ENCODE data around the gene EGLN3. TPM values are rescaled to one million over a fixed set of nuclear protein-coding genes. Genes with fewer than 3 reads are reported as not detected.
"Not testable (repeated sequence)": the region's sequence is repeated elsewhere in the genome, so short reads cannot be mapped to it uniquely, and the experiment has no call there.

EGLN3 gene
- total RNA-seq, 4 donors from 2014 or later: 11.4 to 35.1 (median 25.0) TPM

- H3K27me3 ChIP-seq: no peaks in the 10 kb centered on the region
- peak overlapping the region in 2 of 4 donors; percentile 55 to 75 for H3K27ac ChIP-seq
- 50 to 58% methylated on average over 1 of the region's 1 CpG for WGBS, 2 donors
- peaks cover 0 to 39% (median 0%) of the 10 kb centered on the region in 3 donors for H3K4me1 ChIP-seq
- H3K4me3 ChIP-seq: no peak overlapping the region
- DNase-seq: no peak
- TF ChIP-seq POLR2A (IDR thresholded peaks at IDR 0.05) (no peak), CTCF (IDR thresholded peaks at IDR 0.05) (no peak)
- intact Hi-C loops (cut with DNase I): no loop called here
- H3K9me3 ChIP-seq: no peaks in the 10 kb centered on the region
- peaks cover 0 to 28% (median 0%) of the 10 kb centered on the region in 3 donors for H3K36me3 ChIP-seq
These were observed 19.4 kb downstream of the EGLN3 start for GRCh38 chr14:33931461-33931860.

- Histone ChIP-seq H3K4me1 (peaks cover 0 to 39% (median 0%) of the 10 kb centered on the region in 3 donors), H3K27ac (peak overlapping the region in 2 of 4 donors; percentile 55 to 75), H3K27me3 (no peaks in the 10 kb centered on the region), H3K36me3 (peaks cover 0 to 30% (median 0%) of the 10 kb centered on the region in 3 donors), H3K9me3 (no peaks in the 10 kb centered on the region), H3K4me3 (no peak overlapping the region)
- WGBS, 2 donors: 58 to 64% methylated on average over 2 of the region's 2 CpGs
- DNase-seq: no peak
- no peak for TF ChIP-seq POLR2A (IDR thresholded peaks at IDR 0.05)
- no peak for TF ChIP-seq CTCF (IDR thresholded peaks at IDR 0.05)
- intact Hi-C loops (cut with DNase I): no loop called here
These were observed 20.4 kb downstream of the EGLN3 start for GRCh38 chr14:33930439-33930838.

- peaks cover 0 to 39% (median 0%) of the 10 kb centered on the region in 3 donors for H3K4me1 ChIP-seq
- intact Hi-C loops (cut with DNase I): no loop called here
- H3K27ac ChIP-seq: peak overlapping the region in 1 of 4 donors; percentile 75
- no peak for DNase-seq
- no peak for TF ChIP-seq CTCF (IDR thresholded peaks at IDR 0.05)
- TF ChIP-seq POLR2A (IDR thresholded peaks at IDR 0.05): no peak
- H3K36me3 ChIP-seq: peaks cover 0 to 36% (median 0%) of the 10 kb centered on the region in 3 donors
- no peaks in the 10 kb centered on the region for H3K9me3 ChIP-seq
- H3K27me3 ChIP-seq: no peaks in the 10 kb centered on the region
- 41 to 66% methylated on average over 2 of the region's 2 CpGs for WGBS, 2 donors
- no peak overlapping the region for H3K4me3 ChIP-seq
These were observed 21.0 kb downstream of the EGLN3 start for GRCh38 chr14:33929799-33930408.

- H3K36me3 ChIP-seq: peaks cover 0 to 36% (median 0%) of the 10 kb centered on the region in 3 donors
- intact Hi-C loops (cut with DNase I): no loop called here
- H3K4me1 ChIP-seq: peaks cover 0 to 36% (median 0%) of the 10 kb centered on the region in 3 donors
- H3K27me3 ChIP-seq: no peaks in the 10 kb centered on the region
- H3K4me3 ChIP-seq: no peak overlapping the region
- TF ChIP-seq POLR2A (IDR thresholded peaks at IDR 0.05): no peak
- no peak for TF ChIP-seq CTCF (IDR thresholded peaks at IDR 0.05)
- H3K27ac ChIP-seq: no peak overlapping the region
- no peaks in the 10 kb centered on the region for H3K9me3 ChIP-seq
- DNase-seq: no peak
- 83 to 90% methylated on average over 8 of the region's 8 CpGs for WGBS, 2 donors
These were observed 22.0 kb downstream of the EGLN3 start for GRCh38 chr14:33928895-33929294.

GRCh38 chr14:33927944-33928343 is 22.9 kb downstream of the EGLN3 start:
- intact Hi-C loops (cut with DNase I): no loop called here
- TF ChIP-seq POLR2A (IDR thresholded peaks at IDR 0.05): no peak
- TF ChIP-seq CTCF (IDR thresholded peaks at IDR 0.05): no peak
- Histone ChIP-seq H3K9me3 (no peaks in the 10 kb centered on the region), H3K27me3 (no peaks in the 10 kb centered on the region), H3K4me3 (no peak overlapping the region), H3K36me3 (peaks cover 0 to 36% (median 0%) of the 10 kb centered on the region in 3 donors), H3K27ac (no peak overlapping the region), H3K4me1 (peaks cover 0 to 27% (median 0%) of the 10 kb centered on the region in 3 donors)
- 84 to 93% methylated on average over 4 of the region's 4 CpGs for WGBS, 2 donors
- DNase-seq: no peak

- intact Hi-C loops (cut with DNase I); DNase-seq; H3K4me3 ChIP-seq; H3K27ac ChIP-seq; H3K27me3 ChIP-seq; H3K9me3 ChIP-seq: not testable (repeated sequence)
- Histone ChIP-seq H3K4me1 (peaks cover 0 to 18% (median 0%) of the 10 kb centered on the region in 3 donors), H3K36me3 (peaks cover 0 to 36% (median 0%) of the 10 kb centered on the region in 3 donors)
- 74 to 87% methylated on average over 3 to 4 of the region's 4 CpGs for WGBS, 2 donors
These were observed 23.9 kb downstream of the EGLN3 start for GRCh38 chr14:33926967-33927366.
